Vein endothelial cell (primary cell): ENCODE results near the gene NUDT22. TPM values are rescaled to one million over a fixed set of nuclear protein-coding genes. Genes with fewer than 3 reads are reported as not detected.

ENCODE experiments used
- total RNA-seq: library from RNA; depleted of rRNA; stranded (reverse); fragments of >200 nt; gene quantifications from 2 replicates; pipeline ENCODE4 v1.2.3, GENCODE V29; 2012

NUDT22 gene, protein sequence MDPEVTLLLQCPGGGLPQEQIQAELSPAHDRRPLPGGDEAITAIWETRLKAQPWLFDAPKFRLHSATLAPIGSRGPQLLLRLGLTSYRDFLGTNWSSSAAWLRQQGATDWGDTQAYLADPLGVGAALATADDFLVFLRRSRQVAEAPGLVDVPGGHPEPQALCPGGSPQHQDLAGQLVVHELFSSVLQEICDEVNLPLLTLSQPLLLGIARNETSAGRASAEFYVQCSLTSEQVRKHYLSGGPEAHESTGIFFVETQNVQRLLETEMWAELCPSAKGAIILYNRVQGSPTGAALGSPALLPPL
- total RNA-seq = 35.3 and 43.1 TPM in 2 replicates

DNA sequence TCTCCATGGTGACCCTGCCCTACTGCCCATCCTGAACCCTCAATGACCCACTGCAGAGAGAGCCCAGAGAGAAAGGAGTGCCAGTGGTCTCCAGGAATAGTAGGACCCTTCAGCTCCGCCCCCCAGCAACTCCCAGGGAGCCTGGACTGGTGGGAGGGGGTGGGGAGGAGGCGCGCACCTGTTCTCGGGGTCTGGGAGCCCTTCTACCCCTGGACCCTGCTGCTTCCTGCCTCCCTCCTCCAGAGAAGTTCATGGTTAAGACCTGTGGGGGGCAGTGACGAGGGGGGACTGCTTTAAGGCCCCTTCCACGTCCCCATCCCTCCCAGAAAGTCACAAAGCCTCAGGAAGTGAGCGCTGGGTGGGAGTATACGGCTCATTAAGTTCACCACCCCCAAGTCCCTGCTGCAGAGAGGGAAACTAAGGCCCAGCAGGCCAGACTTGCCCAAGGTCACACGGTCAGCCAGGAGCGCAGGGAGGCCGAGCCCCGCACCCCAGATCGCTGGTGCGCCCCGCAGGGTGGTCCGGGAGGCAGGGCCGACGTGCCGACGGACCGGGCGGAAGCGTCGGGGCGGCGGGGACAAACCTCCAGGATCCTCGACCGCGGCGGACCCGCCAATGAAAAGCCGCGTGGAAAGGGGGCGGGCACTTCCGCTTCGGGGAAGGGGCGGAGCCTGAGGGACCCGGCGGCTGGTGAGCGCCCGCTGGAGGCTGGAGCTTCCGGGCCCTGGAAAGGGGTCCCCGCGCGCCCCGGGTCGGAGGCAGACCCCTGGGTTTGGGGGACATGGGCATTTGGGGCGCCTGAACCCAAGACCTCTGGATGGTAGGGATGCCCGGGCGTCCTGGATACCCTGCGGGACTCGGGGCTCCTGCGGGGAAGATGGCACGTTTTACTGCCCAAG lies at the start of gene NUDT22, which contains the start of gene TRPT1:
NUDT22 (plus strand) TSS at position 667 of the 899 bp plus-strand sequence. CDS start 379 bp downstream, outside the sequence.
TRPT1 (minus strand) TSS at position 579 of the 899 bp plus-strand sequence; CDS start at position 253, 326 bp downstream.

GRCh38 chr11:64185693-64186491 lies 40.2 kb upstream of the NUDT22 start, which contains the start of gene STIP1:
STIP1 (plus strand) TSS chr11:64186171; CDS start chr11:64186262, 91 bp downstream.

GRCh38 chr11:64206457-64207255 lies 19.4 kb upstream of the NUDT22 start, which contains the start of gene FERMT3:
FERMT3 (plus strand) TSS chr11:64206721; CDS start chr11:64207365, 644 bp downstream.

GRCh38 chr11:64230171-64230984 lies 4.3 kb downstream of the NUDT22 start, which contains the start of gene DNAJC4:
DNAJC4 (plus strand) TSS chr11:64230548; CDS start chr11:64230855, 307 bp downstream.

DNA sequence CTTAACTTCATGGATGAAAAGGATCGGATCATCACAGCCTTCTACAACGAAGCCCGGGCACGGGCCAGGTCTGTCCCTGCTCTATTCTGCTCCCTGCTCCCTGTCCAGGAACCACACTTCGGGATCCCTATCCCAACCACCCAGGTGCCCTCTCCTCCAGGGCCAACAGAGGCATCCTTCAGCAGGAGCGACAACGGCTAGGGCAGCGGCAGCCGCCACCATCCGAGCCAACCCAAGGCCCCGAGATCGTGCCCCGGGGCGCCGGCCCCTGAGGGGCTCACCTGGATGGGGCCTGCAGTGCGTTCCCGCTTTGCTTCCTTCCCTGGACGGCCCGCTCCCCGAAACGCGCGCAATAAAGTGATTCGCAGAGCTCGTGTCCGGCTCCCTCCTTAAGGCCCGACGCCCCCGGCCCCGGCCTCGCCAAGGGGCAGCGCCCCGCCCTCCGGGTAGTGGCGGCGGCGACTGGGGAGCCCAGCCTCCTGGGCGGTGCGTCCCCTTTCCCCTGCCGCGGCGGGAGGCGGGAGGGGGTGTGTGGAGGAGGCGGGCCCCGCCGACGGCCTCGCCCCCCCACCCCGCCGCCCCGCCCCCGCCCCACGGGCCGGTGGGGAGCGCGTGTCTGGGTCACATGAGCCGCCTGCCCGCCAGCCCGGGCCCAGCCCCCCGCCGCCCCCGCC lies 8.0 kb downstream of the NUDT22 start, which contains the start of gene VEGFB:
VEGFB (plus strand) TSS at position 672 of the 674 bp plus-strand sequence. CDS start 250 bp downstream, outside the sequence.

GRCh38 chr11:64240435-64241240 lies 14.6 kb downstream of the NUDT22 start, which contains the start of gene FKBP2:
FKBP2 (plus strand) TSS chr11:64241095; CDS start chr11:64242388, 1,293 bp downstream.

DNA sequence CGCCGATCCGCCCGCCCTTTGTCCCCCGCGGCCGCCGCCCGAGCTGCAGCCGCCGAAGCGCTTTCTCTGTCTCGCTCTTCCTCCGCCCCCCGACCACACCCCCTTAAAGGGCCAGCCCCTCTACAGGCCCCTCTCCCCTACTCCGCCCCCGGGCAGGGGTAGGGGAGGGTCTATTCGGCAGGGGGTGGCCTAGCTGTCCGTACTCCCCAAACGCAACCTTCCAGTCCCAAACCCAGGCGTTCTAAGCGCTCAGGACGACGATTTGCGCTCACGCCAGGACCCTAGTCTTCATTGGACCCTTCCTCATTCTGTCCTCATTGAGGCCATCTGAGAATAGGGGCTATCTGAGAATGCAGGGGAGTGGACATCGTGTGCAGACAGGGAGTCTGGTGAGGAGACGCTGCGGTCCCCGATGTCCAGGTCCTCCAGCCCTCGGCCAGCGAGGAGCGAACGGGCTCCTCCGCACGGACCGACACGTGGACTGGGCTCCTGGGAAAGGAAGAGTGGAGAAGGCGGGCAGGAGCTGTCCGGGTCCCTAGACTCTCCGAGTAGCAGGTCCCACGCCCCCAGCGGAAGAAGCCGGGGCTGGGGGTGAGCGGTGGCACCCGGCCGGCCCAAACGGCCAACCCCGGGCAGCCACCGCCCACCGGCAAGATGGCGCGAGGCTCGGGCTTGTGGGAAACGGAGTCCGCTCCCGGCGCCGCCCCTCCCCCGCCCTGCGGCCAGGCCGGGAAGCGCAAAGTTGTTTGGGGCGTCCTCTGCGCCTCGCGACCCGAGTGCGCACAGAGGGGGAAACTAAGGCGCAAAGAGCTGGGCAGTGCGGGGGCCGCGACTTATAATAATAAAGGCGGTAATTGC lies 21.0 kb downstream of the NUDT22 start, which contains the start of gene PPP1R14B:
PPP1R14B (minus strand) TSS at position 73 of the 858 bp plus-strand sequence. CDS start 270 bp downstream, outside the sequence.

DNA sequence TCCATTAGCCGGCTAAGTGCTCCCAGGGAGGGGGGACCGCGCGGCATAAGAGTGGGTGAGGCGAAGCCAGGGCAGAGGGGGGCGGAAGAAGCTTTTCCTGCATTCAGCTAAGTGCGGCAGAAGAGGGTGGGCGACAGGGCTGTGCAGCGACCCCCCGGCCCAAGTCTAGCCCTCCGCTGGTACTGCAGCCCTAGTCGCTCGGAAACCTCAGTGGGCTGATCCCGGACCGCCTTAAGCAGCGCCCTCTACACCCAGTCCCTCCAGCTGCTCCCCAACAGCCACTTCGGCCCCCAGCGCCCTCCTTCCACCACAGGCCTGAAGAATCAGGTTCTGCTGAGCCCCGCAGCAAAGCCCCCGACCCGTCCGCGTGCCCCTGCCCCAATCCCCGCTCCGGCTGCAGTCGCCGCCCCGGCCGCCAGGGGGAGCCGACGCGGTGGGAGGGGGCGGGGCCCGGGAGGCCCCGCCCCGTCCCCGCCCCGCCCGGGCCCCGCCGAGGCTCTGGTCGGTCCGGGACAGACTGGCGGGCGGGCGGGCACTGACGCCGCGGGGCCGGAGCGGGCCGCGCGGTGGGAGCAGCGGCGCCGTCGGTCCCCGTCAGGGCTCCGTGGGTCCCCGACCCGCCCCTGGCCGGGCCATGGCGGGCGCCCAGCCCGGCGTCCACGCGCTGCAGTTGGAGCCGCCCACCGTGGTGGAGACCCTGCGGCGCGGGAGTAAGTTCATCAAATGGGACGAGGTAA lies 25.1 kb downstream of the NUDT22 start, which contains the start of gene PLCB3:
PLCB3 (plus strand) TSS at position 515 of the 737 bp plus-strand sequence; CDS start at position 635, 120 bp downstream.

Other genes starting within 250 kb of the NUDT22 start
- 54.1 and 64.0 TPM in 2 replicates for gene OTUB1, start 239.8 kb upstream of the NUDT22 start, total RNA-seq
- gene FLRT1, start 190.3 kb upstream of the NUDT22 start, total RNA-seq = not detected in 2 replicates
- 17.0 and 37.6 TPM in 2 replicates for gene MACROD1, start 60.2 kb upstream of the NUDT22 start, total RNA-seq
- gene STIP1, start 40.1 kb upstream of the NUDT22 start, total RNA-seq = 212 and 271 TPM in 2 replicates
- 33.1 and 47.7 TPM in 2 replicates for gene FERMT3, start 19.6 kb upstream of the NUDT22 start, total RNA-seq
- 29.9 and 43.1 TPM in 2 replicates for gene TRPT1, start 88 bp upstream of the NUDT22 start, total RNA-seq
- gene DNAJC4, start 4.3 kb downstream of the NUDT22 start, total RNA-seq = 9.4 and 18.3 TPM in 2 replicates
- 12.5 and 23.2 TPM in 2 replicates for gene VEGFB, start 8.3 kb downstream of the NUDT22 start, total RNA-seq
- 27.3 and 30.7 TPM in 2 replicates for gene FKBP2, start 14.8 kb downstream of the NUDT22 start, total RNA-seq
- 256 and 260 TPM in 2 replicates for gene PPP1R14B, start 20.7 kb downstream of the NUDT22 start, total RNA-seq
- 50.0 and 54.9 TPM in 2 replicates for gene PLCB3, start 25.3 kb downstream of the NUDT22 start, total RNA-seq
- 59.6 and 75.5 TPM in 2 replicates for gene BAD, start 58.4 kb downstream of the NUDT22 start, total RNA-seq
- 15.5 and 16.3 TPM in 2 replicates for gene GPR137, start 59.6 kb downstream of the NUDT22 start, total RNA-seq
- 0.10 TPM in 1 of 2 replicates, not detected in the other for gene KCNK4, start 65.0 kb downstream of the NUDT22 start, total RNA-seq
- 0.38 TPM in 1 of 2 replicates, not detected in the other for gene CATSPERZ, start 74.1 kb downstream of the NUDT22 start, total RNA-seq
- gene ESRRA, start 79.2 kb downstream of the NUDT22 start, total RNA-seq = 40.7 and 50.0 TPM in 2 replicates
- gene TRMT112, start 91.3 kb downstream of the NUDT22 start, total RNA-seq = 124 and 155 TPM in 2 replicates
- gene PRDX5, start 91.8 kb downstream of the NUDT22 start, total RNA-seq = 154 and 168 TPM in 2 replicates
- gene CCDC88B, start 113.9 kb downstream of the NUDT22 start, total RNA-seq = 1.7 and 2.3 TPM in 2 replicates
- 44.4 and 52.3 TPM in 2 replicates for gene RPS6KA4, start 132.9 kb downstream of the NUDT22 start, total RNA-seq